HepG2 (cell line): ENCODE data around the gene MS4A6A. TPM values are rescaled to one million over a fixed set of nuclear protein-coding genes. Genes with fewer than 3 reads are reported as not detected.

ENCODE experiments used
- ARID5B ChIP-seq: IDR thresholded peaks from 2 replicates; pipeline ENCODE4 v1.4.0; 2020; ENCODE audit warnings: mild to moderate bottlenecking, missing genetic modification reagents
- CENPBD1 ChIP-seq: sonication (generic); formaldehyde crosslinking; IDR thresholded peaks from 2 replicates; pipeline ENCODE4 v1.8.0; 2022; ENCODE audit warnings: missing genetic modification reagents, low read depth, mild to moderate bottlenecking, borderline replicate concordance
- CENPT ChIP-seq: sonication (generic); formaldehyde crosslinking; IDR thresholded peaks from 2 replicates; pipeline ENCODE4 v1.8.0; 2022; ENCODE audit warnings: low read depth, mild to moderate bottlenecking, moderate library complexity, missing genetic modification reagents
- CTCF ChIP-seq: sonication (generic); formaldehyde crosslinking; IDR thresholded peaks from 2 replicates; pipeline ENCODE4 v1.5.0; 2020; ENCODE audit warnings: mild to moderate bottlenecking, missing genetic modification reagents, moderate library complexity
- IRF2 ChIP-seq: IDR thresholded peaks from 2 replicates; pipeline ENCODE4 v1.6.1; 2018; ENCODE audit warnings: missing genetic modification reagents, missing compliant biosample characterization
- KDM5B ChIP-seq: sonication (generic); formaldehyde crosslinking; IDR thresholded peaks from 2 replicates; pipeline ENCODE4 v1.4.0; 2020; ENCODE audit warnings: missing genetic modification reagents, mild to moderate bottlenecking, borderline replicate concordance
- NFATC3 ChIP-seq: sonication (generic); formaldehyde crosslinking; IDR thresholded peaks from 2 replicates; pipeline ENCODE4 v1.5.1; 2020; ENCODE audit warnings: mild to moderate bottlenecking, missing genetic modification reagents
- NR3C1 ChIP-seq: sonication (generic); formaldehyde crosslinking; IDR thresholded peaks from 2 replicates; pipeline ENCODE4 v1.4.0; 2020; ENCODE audit warnings: missing genetic modification reagents
- RAD21 ChIP-seq: fragments of 450-650 bp; formaldehyde crosslinking; IDR thresholded peaks from 2 replicates; pipeline ENCODE4 v1.5.0; 2020; ENCODE audit warnings: mild to moderate bottlenecking
- ZEB1 ChIP-seq: IDR thresholded peaks from 2 replicates; pipeline ENCODE4 v1.6.1; 2012; ENCODE audit warnings: mild to moderate bottlenecking, low read depth, inconsistent platforms; ENCODE audit not compliant: insufficient replicate concordance
- ZFP36 ChIP-seq: fragments of 150-350 bp; IDR thresholded peaks from 2 replicates; pipeline ENCODE4 v1.6.1; 2018; ENCODE audit warnings: borderline replicate concordance, low read length, low read depth; ENCODE audit not compliant: partially characterized antibody
- ZNF543 ChIP-seq: sonication (generic); formaldehyde crosslinking; IDR thresholded peaks from 2 replicates; pipeline ENCODE4 v1.4.0; 2020; ENCODE audit warnings: mild to moderate bottlenecking, missing genetic modification reagents
- ZNF746 ChIP-seq: sonication (generic); formaldehyde crosslinking; IDR thresholded peaks from 2 replicates; pipeline ENCODE4 v1.8.0; 2022; ENCODE audit warnings: mild to moderate bottlenecking, missing genetic modification reagents
- ZSCAN25 ChIP-seq: sonication (generic); formaldehyde crosslinking; IDR thresholded peaks from 2 replicates; pipeline ENCODE4 v1.8.0; 2022; ENCODE audit warnings: mild to moderate bottlenecking, missing genetic modification reagents
- ZSCAN31 ChIP-seq: sonication (generic); formaldehyde crosslinking; IDR thresholded peaks from 2 replicates; pipeline ENCODE4 v1.5.0; 2020; ENCODE audit warnings: low read depth, mild to moderate bottlenecking, missing genetic modification reagents
- polyA plus RNA-seq, 8 experiments: library from polyadenylated mRNA; depleted of rRNA in 3 of 8; stranded (reverse) in 7 of 8; unstranded in 1 of 8; fragments of >200 nt; fragmentation: Illumina TruSeq in 4 of 8; extraction: Trizol in 4 of 8; gene quantifications; 2 replicates each; pipeline versions ENCODE4 v1.2.1 to v1.2.3, GENCODE V29; 2011 to 2016; ENCODE audit warnings: low read depth in 4 of 8, missing spikeins in 1 of 8, mixed read lengths in 1 of 8; ENCODE audit not compliant: insufficient read depth in 1 of 8
- total RNA-seq, 5 experiments: library from RNA; depleted of rRNA; stranded (reverse); fragments of >200 nt; fragmentation: Illumina TruSeq; extraction: Trizol; gene quantifications; 2 replicates each; pipeline ENCODE4 v1.2.3, GENCODE V29; 2016; ENCODE audit warnings: low read depth in 1 of 5

The MS4A6A gene
- total and polyA plus RNA-seq, 2 of the 13 experiments (the other 11 are each of a cell fraction or from before 2014, with no cell fraction given) = not detected

DNA sequence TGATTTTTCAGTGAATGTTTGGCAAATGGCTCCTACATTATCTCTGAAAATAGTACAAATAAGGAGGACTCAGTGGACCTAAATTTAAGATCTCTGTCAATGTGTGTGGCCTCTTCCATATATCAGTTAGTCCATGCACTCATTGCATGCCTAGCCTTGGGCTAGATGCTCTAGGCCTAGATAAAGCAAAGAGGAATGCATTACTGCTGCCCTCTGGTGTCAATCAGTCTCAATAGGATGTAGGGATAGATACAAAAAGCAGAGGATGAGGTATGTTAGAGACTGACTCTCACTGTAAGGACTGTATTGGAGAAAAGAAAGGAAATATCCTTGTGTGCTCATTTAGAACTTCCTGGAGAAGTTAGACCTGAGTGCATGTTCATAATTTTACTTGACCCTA, 52.4 kb downstream of the MS4A6A start (continued):
- TF ChIP-seq CTCF (peak; percentile 81), ZNF543 (CRISPR knock-in tag) (no peak), CENPBD1 (CRISPR knock-in tag) (no peak), RAD21 (peak; percentile 59), KDM5B (no peak), CENPT (CRISPR knock-in tag) (no peak), ZNF746 (CRISPR knock-in tag) (no peak), NR3C1 (CRISPR knock-in tag) (no peak), ZSCAN25 (no peak), IRF2 (no peak), ZFP36 (no peak), ARID5B (CRISPR knock-in tag) (no peak), ZEB1 (no peak), ZSCAN31 (CRISPR knock-in tag) (no peak), NFATC3 (CRISPR knock-in tag) (no peak)
- TF ChIP-seq, all 625 proteins: peak for 11
